ENCODE data around the gene NEDD4.
"Not testable (repeated sequence)": the region's sequence is repeated elsewhere in the genome, so short reads cannot be mapped to it uniquely, and the experiment has no call there.

The NEDD4 gene

DNA sequence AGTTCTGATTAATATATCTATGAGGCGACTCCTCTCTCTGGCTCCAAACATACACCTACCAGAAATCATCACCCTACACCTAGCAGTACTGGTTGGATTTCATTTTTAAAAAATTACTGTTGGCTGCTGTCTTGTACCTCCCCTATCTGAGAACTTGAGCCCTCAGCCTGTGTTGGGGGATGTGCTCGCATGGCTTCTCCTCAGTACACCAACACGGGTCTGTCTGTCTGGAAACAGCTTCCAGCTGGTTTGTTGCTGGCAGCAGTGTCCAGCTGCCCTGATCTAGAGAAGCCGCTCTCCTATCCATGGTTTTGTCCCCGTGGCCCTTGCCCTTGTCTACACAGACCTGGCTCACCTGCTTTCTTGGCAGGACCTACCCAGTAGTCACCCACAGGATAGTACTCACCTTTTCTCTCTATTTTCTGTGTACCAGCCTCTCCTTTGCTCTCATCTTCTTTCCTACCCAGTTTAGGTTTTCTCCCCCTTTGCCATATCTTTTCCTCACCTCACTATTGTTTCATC, 43.2 kb upstream of the NEDD4 start:
- TF ChIP-seq, protein P1, sequence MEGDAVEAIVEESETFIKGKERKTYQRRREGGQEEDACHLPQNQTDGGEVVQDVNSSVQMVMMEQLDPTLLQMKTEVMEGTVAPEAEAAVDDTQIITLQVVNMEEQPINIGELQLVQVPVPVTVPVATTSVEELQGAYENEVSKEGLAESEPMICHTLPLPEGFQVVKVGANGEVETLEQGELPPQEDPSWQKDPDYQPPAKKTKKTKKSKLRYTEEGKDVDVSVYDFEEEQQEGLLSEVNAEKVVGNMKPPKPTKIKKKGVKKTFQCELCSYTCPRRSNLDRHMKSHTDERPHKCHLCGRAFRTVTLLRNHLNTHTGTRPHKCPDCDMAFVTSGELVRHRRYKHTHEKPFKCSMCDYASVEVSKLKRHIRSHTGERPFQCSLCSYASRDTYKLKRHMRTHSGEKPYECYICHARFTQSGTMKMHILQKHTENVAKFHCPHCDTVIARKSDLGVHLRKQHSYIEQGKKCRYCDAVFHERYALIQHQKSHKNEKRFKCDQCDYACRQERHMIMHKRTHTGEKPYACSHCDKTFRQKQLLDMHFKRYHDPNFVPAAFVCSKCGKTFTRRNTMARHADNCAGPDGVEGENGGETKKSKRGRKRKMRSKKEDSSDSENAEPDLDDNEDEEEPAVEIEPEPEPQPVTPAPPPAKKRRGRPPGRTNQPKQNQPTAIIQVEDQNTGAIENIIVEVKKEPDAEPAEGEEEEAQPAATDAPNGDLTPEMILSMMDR (IDR thresholded peaks at IDR 0.05; ENCODE audit: borderline replicate concordance, control extremely low read depth, extremely low read depth, insufficient read depth, missing control alignments) = no peak
- DNase-seq (ENCODE audit: low spot score) = no peak
- in situ Hi-C loops (cut with MboI; ENCODE audit: low sequenced_read_pairs, unreplicated experiment) = no loop called here

DNA sequence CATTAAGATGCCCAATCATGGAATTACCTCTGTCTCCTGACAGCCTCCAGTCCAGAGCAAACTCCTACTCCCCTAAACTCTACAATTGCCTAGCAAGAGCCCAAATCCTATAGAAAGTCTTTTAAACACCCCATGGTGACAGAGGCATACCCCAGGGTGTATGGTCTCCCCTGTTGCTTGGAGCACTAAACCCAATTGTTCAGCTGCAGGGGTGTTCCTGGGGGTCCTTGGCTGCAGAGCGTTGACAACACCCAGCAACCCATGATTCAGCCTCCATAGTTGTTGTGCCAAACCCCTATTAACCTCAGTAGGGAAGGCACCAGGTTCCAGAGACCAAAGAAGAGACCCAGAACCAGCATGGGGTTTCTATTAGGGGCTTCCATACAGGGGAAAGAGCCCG, 41.8 kb upstream of the NEDD4 start:
- TF ChIP-seq, protein P1 (IDR thresholded peaks at IDR 0.05; ENCODE audit: borderline replicate concordance, control extremely low read depth, extremely low read depth, insufficient read depth, missing control alignments) = no peak
- in situ Hi-C loops (cut with MboI; ENCODE audit: low sequenced_read_pairs, unreplicated experiment) = no loop called here

DNA sequence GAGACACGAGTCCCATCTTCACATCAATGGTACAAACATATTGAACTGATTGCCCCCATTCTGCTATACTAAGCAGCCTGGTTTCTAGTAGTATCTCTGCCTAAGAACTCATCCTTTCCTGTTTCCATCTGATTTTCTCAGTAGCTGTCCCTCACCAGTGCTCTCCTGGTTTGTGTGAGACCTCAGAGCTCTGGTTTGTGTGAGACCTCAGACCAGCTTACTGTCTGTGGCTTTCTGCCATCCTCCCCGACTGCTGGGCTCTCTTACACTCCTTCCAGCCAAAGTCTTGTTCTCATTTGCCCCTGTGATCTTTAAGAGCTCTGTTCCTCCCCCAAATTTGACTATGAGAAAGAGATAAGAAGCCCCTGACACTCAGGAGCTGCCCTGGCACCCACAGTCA, 41.1 kb upstream of the NEDD4 start:
- DNase-seq (ENCODE audit: low spot score) = no peak
- in situ Hi-C loops (cut with MboI; ENCODE audit: low sequenced_read_pairs, unreplicated experiment) = no loop called here
- TF ChIP-seq, protein P1 (IDR thresholded peaks at IDR 0.05; ENCODE audit: borderline replicate concordance, control extremely low read depth, extremely low read depth, insufficient read depth, missing control alignments) = no peak

More for the DNA sequence above, 41.8 kb upstream of the NEDD4 start:
- no peak for DNase-seq (ENCODE audit: low spot score)

DNA sequence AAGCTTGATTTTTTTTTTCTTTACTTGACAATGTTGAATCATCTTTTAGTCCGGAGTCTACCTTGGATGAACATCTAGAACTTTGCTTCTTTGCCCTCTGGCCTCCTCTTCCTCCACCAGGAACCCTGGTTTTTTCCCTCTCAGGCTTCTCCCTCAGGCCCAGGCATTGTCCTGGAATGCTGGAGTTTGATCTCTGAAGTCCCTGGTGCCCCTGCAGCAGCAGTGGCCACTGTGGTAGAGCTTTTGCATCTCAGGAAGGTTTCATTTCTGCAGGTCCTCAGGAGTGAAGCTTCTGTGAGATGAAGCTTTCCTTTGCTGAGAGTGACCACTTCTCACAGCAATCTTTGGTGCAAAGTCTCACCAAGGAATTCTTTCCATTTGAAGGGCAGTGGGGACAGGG, 39.0 kb upstream of the NEDD4 start:
- TF ChIP-seq, protein P1 (IDR thresholded peaks at IDR 0.05; ENCODE audit: borderline replicate concordance, control extremely low read depth, extremely low read depth, insufficient read depth, missing control alignments) = no peak
- no peak for DNase-seq (ENCODE audit: low spot score)
- in situ Hi-C loops (cut with MboI; ENCODE audit: low sequenced_read_pairs, unreplicated experiment) = no loop called here

DNA sequence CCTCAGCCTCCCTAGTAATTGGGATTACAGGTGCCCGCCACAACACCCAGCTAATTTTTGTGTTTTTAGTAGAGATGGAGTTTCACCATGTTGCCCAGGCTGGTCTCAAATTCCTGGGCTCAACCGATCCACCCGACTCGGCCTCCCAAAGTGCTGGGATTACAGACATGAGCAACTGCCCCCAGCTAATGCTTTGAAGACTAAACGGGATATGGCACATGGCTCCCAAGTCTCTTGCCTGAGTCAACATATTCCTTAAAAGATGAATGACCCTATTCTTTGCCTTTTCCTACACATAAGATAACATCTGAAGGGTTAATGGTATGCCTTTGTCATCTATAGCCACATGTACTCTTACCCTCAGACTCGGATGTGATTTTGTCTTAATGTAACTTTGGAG, 38.4 kb upstream of the NEDD4 start:
- in situ Hi-C loops (cut with MboI; ENCODE audit: low sequenced_read_pairs, unreplicated experiment) = no loop called here
- TF ChIP-seq, protein P1 (IDR thresholded peaks at IDR 0.05; ENCODE audit: borderline replicate concordance, control extremely low read depth, extremely low read depth, insufficient read depth, missing control alignments) = no peak
- no peak for DNase-seq (ENCODE audit: low spot score)

DNA sequence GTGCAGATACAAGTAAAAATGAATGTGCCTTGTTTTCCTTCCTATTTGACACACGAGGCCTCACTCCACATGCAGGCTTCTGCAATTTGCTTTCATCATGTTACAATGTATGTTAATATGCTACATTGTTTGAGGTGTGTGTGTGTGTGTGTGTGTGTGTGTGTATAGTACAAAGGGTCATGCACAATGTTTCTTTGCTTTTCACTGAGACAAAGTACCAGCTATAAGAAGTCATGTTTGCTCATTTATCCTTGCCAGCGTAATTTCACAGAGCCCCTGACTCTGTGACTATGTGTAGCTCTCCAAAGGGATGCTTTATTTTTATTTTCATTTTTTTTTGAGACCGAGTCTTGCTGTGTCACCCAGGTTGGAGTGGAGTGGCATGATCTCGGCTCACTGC, 38.0 kb upstream of the NEDD4 start:
- TF ChIP-seq, protein P1 (IDR thresholded peaks at IDR 0.05; ENCODE audit: borderline replicate concordance, control extremely low read depth, extremely low read depth, insufficient read depth, missing control alignments) = no peak
- DNase-seq (ENCODE audit: low spot score) = no peak
- in situ Hi-C loops (cut with MboI; ENCODE audit: low sequenced_read_pairs, unreplicated experiment) = no loop called here

DNA sequence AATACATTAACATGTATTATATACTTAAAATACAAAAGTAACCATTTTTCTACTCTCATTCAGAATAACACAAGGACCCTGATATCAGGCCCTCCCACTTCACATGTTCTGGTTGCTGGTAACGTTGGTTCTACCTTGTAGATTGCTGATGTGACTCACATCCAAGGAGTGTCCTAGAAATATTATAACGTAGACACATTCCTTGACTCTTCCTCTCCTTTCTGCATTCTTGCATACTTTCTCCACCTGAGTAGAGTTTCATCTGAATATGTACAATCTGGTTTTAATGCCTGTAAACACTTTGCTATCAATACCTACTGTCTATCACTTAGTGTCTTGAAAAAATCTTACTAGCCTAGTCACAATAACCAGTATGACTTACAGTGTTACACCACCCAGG, 35.0 kb upstream of the NEDD4 start:
- in situ Hi-C loops (cut with MboI; ENCODE audit: low sequenced_read_pairs, unreplicated experiment) = no loop called here
- TF ChIP-seq, protein P1 (IDR thresholded peaks at IDR 0.05; ENCODE audit: borderline replicate concordance, control extremely low read depth, extremely low read depth, insufficient read depth, missing control alignments) = no peak
- no peak for DNase-seq (ENCODE audit: low spot score)

DNA sequence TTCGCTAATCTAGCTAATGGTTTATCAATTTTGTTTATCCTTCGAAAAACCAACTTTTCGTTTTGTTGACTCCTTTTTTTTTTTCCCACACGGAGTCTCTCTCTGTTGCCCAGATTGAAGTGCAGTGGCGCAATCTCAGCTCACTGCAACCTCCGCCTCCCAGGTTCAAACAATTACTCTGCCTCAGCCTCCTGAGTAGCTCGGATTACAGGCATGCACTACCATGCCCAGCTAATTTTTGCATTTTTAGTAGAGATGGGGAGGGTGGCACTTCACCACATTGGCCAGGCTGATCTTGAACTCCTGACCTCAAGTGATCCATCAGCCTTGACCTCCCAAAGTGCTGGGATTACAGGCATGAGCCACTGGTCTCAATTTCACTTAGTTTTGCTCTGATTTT, 29.7 kb upstream of the NEDD4 start:
- in situ Hi-C loops (cut with MboI; ENCODE audit: low sequenced_read_pairs, unreplicated experiment); DNase-seq (ENCODE audit: low spot score): not testable (repeated sequence)

Measured in GM13976 (cell line).